Caco-2 (cell line): Measurements from ENCODE around the gene CFAP119. TPM values are rescaled to one million over a fixed set of nuclear protein-coding genes. Genes with fewer than 3 reads are reported as not detected.

ENCODE experiments used
- BruUV-seq: library from RNA; stranded (reverse); fragments of 400-500 nt; replicated peaks from 2 replicates; lab custom pipeline; 2021; lab: Mats Ljungman, UMichigan
- CTCF ChIA-PET: fragments of 300-600 bp; sonication (Branson Sonifier 250); formaldehyde crosslinking; loops from one replicate; lab custom pipeline; 2022; ENCODE audit warnings: antibody characterized with exemption; lab: Charles Lee
- POLR2A ChIA-PET: fragments of 300-600 bp; sonication (Branson Sonifier 250); formaldehyde crosslinking; loops from one replicate; lab custom pipeline; 2022; ENCODE audit warnings: antibody characterized with exemption; lab: Charles Lee
- DNase-seq, 2 experiments: peaks; one replicate each; pipeline versions ENCODE4 v3.0.0 to v3.0.0-alpha.2; 2020 to 2022
- H3K27me3 ChIP-seq: replicated peaks from 2 replicates; pipeline ENCODE4 v1.6.0; 2011; ENCODE audit warnings: low read length; ENCODE audit not compliant: control insufficient read depth, insufficient read depth
- H3K36me3 ChIP-seq: 2 replicates; pipeline ENCODE4 v1.5.1; 2011; ENCODE audit warnings: low read length; ENCODE audit not compliant: control insufficient read depth, insufficient read depth
- H3K4me1 ChIP-seq: fragments of 250-450 bp; sonication (Bioruptor Pico); 2 replicates; pipeline ENCODE4 v1.5.1; 2020; ENCODE audit warnings: mild to moderate bottlenecking
- H3K4me3 ChIP-seq: 2 replicates; pipeline ENCODE4 v1.5.1; 2011; ENCODE audit warnings: low read depth, mild to moderate bottlenecking, control low read depth, low read length
- H3K9me3 ChIP-seq: fragments of 250-450 bp; sonication (Bioruptor Pico); 2 replicates; pipeline ENCODE4 v1.5.1; 2020; ENCODE audit warnings: mild to moderate bottlenecking, moderate library complexity
- H3K27ac Mint-ChIP-seq: one replicate; pipeline ENCODE4 v1.8.0; 2022; ENCODE audit warnings: mixed read lengths; ENCODE audit not compliant: unreplicated experiment
- H3K27me3 Mint-ChIP-seq: one replicate; pipeline ENCODE4 v1.8.0; 2022; ENCODE audit warnings: mixed read lengths; ENCODE audit not compliant: insufficient read depth, unreplicated experiment
- H3K36me3 Mint-ChIP-seq: one replicate; pipeline ENCODE4 v1.8.0; 2022; ENCODE audit warnings: mild to moderate bottlenecking, mixed read lengths; ENCODE audit not compliant: insufficient read depth, unreplicated experiment
- H3K4me1 Mint-ChIP-seq: one replicate; pipeline ENCODE4 v1.8.0; 2022; ENCODE audit warnings: low read depth, mixed read lengths; ENCODE audit not compliant: unreplicated experiment
- H3K4me3 Mint-ChIP-seq: one replicate; pipeline ENCODE4 v1.8.0; 2022; ENCODE audit warnings: mild to moderate bottlenecking, moderate library complexity, mixed read lengths; ENCODE audit not compliant: unreplicated experiment
- H3K9me3 Mint-ChIP-seq: one replicate; pipeline ENCODE4 v1.8.0; 2022; ENCODE audit warnings: mixed read lengths; ENCODE audit not compliant: unreplicated experiment
- intact Hi-C: fragments of 100-400 bp; cut with micrococcal nuclease; formaldehyde crosslinking; loops from one replicate; pipeline ENCODE4 v1.10.0; 2022; ENCODE audit not compliant: unreplicated experiment
- total RNA-seq: library from RNA; stranded (reverse); gene quantifications from 2 replicates; pipeline ENCODE4 v1.2.3, GENCODE V29; 2022
- TF ChIP-seq, protein P1 (sequence below), 2 experiments: fragments of 200-600 bp in 1 of 2; IDR thresholded peaks; 1 replicate in 1 of 2; 2 replicates in 1 of 2; pipeline versions ENCODE4 v1.5.1 to v1.8.0; 2011 to 2022; ENCODE audit warnings: antibody characterized with exemption in 1 of 2, control low read depth in 1 of 2, inconsistent platforms in 1 of 2, low read depth in 1 of 2, low read length in 1 of 2, mild to moderate bottlenecking in 1 of 2, moderate library complexity in 1 of 2; ENCODE audit not compliant: insufficient read depth in 1 of 2, severe bottlenecking in 1 of 2, unreplicated experiment in 1 of 2

CFAP119 gene
- total RNA-seq, 1 experiment from 2014 or later, result 4.0 TPM

GRCh38 chr16:30722443-30722842 is 39.4 kb downstream of the CFAP119 start:
- Mint-ChIP-seq H3K4me1 (peaks cover 6% of the 10 kb centered on the region), H3K27me3 (no peaks in the 10 kb centered on the region), H3K4me3 (no peak overlapping the region), H3K9me3 (no peaks in the 10 kb centered on the region), H3K27ac (no peak overlapping the region), H3K36me3 (peaks cover 97% of the 10 kb centered on the region)
- Histone ChIP-seq H3K9me3 (no peaks in the 10 kb centered on the region), H3K4me1 (no peaks in the 10 kb centered on the region), H3K4me3 (no peak overlapping the region), H3K27me3 (no peaks in the 10 kb centered on the region), H3K36me3 (peaks cover 11% of the 10 kb centered on the region)
- ChIA-PET POLR2A (interaction anchor here (0.5 kb wide), 1 partner anchor 8 kb away, joined by 13 read pairs; no protein-coding TSS in a partner anchor), CTCF (interaction anchor here (1.0 kb wide), 1 partner anchor 18 kb away, joined by 3 read pairs; a partner anchor contains a TSS)
- no TSS peak for BruUV-seq
- TF ChIP-seq, protein P1, sequence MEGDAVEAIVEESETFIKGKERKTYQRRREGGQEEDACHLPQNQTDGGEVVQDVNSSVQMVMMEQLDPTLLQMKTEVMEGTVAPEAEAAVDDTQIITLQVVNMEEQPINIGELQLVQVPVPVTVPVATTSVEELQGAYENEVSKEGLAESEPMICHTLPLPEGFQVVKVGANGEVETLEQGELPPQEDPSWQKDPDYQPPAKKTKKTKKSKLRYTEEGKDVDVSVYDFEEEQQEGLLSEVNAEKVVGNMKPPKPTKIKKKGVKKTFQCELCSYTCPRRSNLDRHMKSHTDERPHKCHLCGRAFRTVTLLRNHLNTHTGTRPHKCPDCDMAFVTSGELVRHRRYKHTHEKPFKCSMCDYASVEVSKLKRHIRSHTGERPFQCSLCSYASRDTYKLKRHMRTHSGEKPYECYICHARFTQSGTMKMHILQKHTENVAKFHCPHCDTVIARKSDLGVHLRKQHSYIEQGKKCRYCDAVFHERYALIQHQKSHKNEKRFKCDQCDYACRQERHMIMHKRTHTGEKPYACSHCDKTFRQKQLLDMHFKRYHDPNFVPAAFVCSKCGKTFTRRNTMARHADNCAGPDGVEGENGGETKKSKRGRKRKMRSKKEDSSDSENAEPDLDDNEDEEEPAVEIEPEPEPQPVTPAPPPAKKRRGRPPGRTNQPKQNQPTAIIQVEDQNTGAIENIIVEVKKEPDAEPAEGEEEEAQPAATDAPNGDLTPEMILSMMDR (IDR thresholded peaks at IDR 0.05; ENCODE audit: insufficient read depth in 1 of 2, low read depth in 1 of 2, low read length in 1 of 2, severe bottlenecking in 1 of 2, unreplicated experiment in 1 of 2), result no peak
- no peak for DNase-seq
- intact Hi-C loops, result no loop called here

GRCh38 chr16:30721606-30722005 is 40.3 kb downstream of the CFAP119 start:
- no peaks in the 10 kb centered on the region for H3K9me3 Mint-ChIP-seq
- no peaks in the 10 kb centered on the region for H3K4me1 ChIP-seq
- no peaks in the 10 kb centered on the region for H3K9me3 ChIP-seq
- ChIA-PET CTCF (no interaction called here), POLR2A (no interaction called here)
- H3K27ac Mint-ChIP-seq, result no peak overlapping the region
- no TSS peak for BruUV-seq
- no peak for DNase-seq
- peaks cover 97% of the 10 kb centered on the region for H3K36me3 Mint-ChIP-seq
- peaks cover 6% of the 10 kb centered on the region for H3K4me1 Mint-ChIP-seq
- no peaks in the 10 kb centered on the region for H3K27me3 Mint-ChIP-seq
- intact Hi-C loops, result no loop called here
- TF ChIP-seq, protein P1 (IDR thresholded peaks at IDR 0.05; ENCODE audit: insufficient read depth in 1 of 2, low read depth in 1 of 2, low read length in 1 of 2, severe bottlenecking in 1 of 2, unreplicated experiment in 1 of 2), result no peak
- no peak overlapping the region for H3K4me3 ChIP-seq
- no peak overlapping the region for H3K4me3 Mint-ChIP-seq
- no peaks in the 10 kb centered on the region for H3K27me3 ChIP-seq
- peaks cover 11% of the 10 kb centered on the region for H3K36me3 ChIP-seq

- H3K27me3 ChIP-seq, result no peaks in the 10 kb centered on the region
- POLR2A ChIA-PET, result no interaction called here
- Mint-ChIP-seq H3K4me3 (no peak overlapping the region), H3K27me3 (no peaks in the 10 kb centered on the region), H3K36me3 (peaks cover 97% of the 10 kb centered on the region), H3K9me3 (no peaks in the 10 kb centered on the region), H3K27ac (no peak overlapping the region), H3K4me1 (peaks cover 9% of the 10 kb centered on the region)
- H3K36me3 ChIP-seq, result peaks cover 11% of the 10 kb centered on the region
- TF ChIP-seq, protein P1 (IDR thresholded peaks at IDR 0.05; ENCODE audit: insufficient read depth in 1 of 2, low read depth in 1 of 2, low read length in 1 of 2, severe bottlenecking in 1 of 2, unreplicated experiment in 1 of 2), result no peak
- H3K4me1 ChIP-seq, result no peaks in the 10 kb centered on the region
- no TSS peak for BruUV-seq
- CTCF ChIA-PET, result no interaction called here
- intact Hi-C loops, result no loop called here
- H3K9me3 ChIP-seq, result no peaks in the 10 kb centered on the region
- no peak for DNase-seq
- no peak overlapping the region for H3K4me3 ChIP-seq
Measured at GRCh38 chr16:30721167-30721566, 40.7 kb downstream of the CFAP119 start.
